ENCODE data around the gene CYP2C8.

The CYP2C8 gene

GRCh38 chr10:95056744-95057363 is 12.4 kb downstream of the CYP2C8 start:
- TF ChIP-seq CTCF (IDR thresholded peaks at IDR 0.05; ENCODE audit: low read depth, low read length) (no peak), MYC (IDR thresholded peaks at IDR 0.05; ENCODE audit: low read depth, low read length) (no peak), MAX (IDR thresholded peaks at IDR 0.05; ENCODE audit: low read depth, low read length) (no peak), POLR2A (IDR thresholded peaks at IDR 0.05; ENCODE audit: extremely low read depth, insufficient read length) (no peak)
- DNase-seq (ENCODE audit: low read depth) = no peak
- H3K4me3 ChIP-seq (ENCODE audit: low read depth, low read length) = no peak overlapping the region

- no peak for DNase-seq (ENCODE audit: low read depth)
- TF ChIP-seq CTCF (IDR thresholded peaks at IDR 0.05; ENCODE audit: low read depth, low read length) (no peak), MYC (IDR thresholded peaks at IDR 0.05; ENCODE audit: low read depth, low read length) (no peak), POLR2A (IDR thresholded peaks at IDR 0.05; ENCODE audit: extremely low read depth, insufficient read length) (no peak), MAX (IDR thresholded peaks at IDR 0.05; ENCODE audit: low read depth, low read length) (no peak)
- no peak overlapping the region for H3K4me3 ChIP-seq (ENCODE audit: low read depth, low read length)
Observed at GRCh38 chr10:95049919-95050318, 19.4 kb downstream of the CYP2C8 start.

- H3K4me3 ChIP-seq (ENCODE audit: low read depth, low read length) = no peak overlapping the region
- no peak for TF ChIP-seq MAX (IDR thresholded peaks at IDR 0.05; ENCODE audit: low read depth, low read length)
- TF ChIP-seq CTCF (IDR thresholded peaks at IDR 0.05; ENCODE audit: low read depth, low read length) = no peak
- TF ChIP-seq MYC (IDR thresholded peaks at IDR 0.05; ENCODE audit: low read depth, low read length) = no peak
- TF ChIP-seq POLR2A (IDR thresholded peaks at IDR 0.05; ENCODE audit: extremely low read depth, insufficient read length) = no peak
- no peak for DNase-seq (ENCODE audit: low read depth)
Observed at GRCh38 chr10:95048206-95048605, 21.1 kb downstream of the CYP2C8 start.

- TF ChIP-seq CTCF (IDR thresholded peaks at IDR 0.05; ENCODE audit: low read depth, low read length) (no peak), MYC (IDR thresholded peaks at IDR 0.05; ENCODE audit: low read depth, low read length) (no peak), POLR2A (IDR thresholded peaks at IDR 0.05; ENCODE audit: extremely low read depth, insufficient read length) (no peak), MAX (IDR thresholded peaks at IDR 0.05; ENCODE audit: low read depth, low read length) (no peak)
- no peak for DNase-seq (ENCODE audit: low read depth)
- H3K4me3 ChIP-seq (ENCODE audit: low read depth, low read length) = no peak overlapping the region
Observed at GRCh38 chr10:95039281-95039680, 30.0 kb downstream of the CYP2C8 start.

GRCh38 chr10:95035332-95036295 is 33.7 kb downstream of the CYP2C8 start:
- no peak overlapping the region for H3K4me3 ChIP-seq (ENCODE audit: low read depth, low read length)
- TF ChIP-seq POLR2A (IDR thresholded peaks at IDR 0.05; ENCODE audit: extremely low read depth, insufficient read length) (no peak), MYC (IDR thresholded peaks at IDR 0.05; ENCODE audit: low read depth, low read length) (no peak), CTCF (IDR thresholded peaks at IDR 0.05; ENCODE audit: low read depth, low read length) (no peak), MAX (IDR thresholded peaks at IDR 0.05; ENCODE audit: low read depth, low read length) (no peak)
- DNase-seq (ENCODE audit: low read depth) = no peak
